ENCODE results near the gene PBXIP1.
"Not testable (repeated sequence)": the region's sequence is repeated elsewhere in the genome, so short reads cannot be mapped to it uniquely, and the experiment has no call there.

PBXIP1 gene

GRCh38 chr1:154982341-154982740 lies 26.4 kb upstream of the PBXIP1 start:
- Histone ChIP-seq H3K4me1 (ENCODE audit: control insufficient read depth, insufficient read depth, low read length, poor library complexity, severe bottlenecking) (peaks cover 6% of the 10 kb centered on the region), H3K36me3 (ENCODE audit: control insufficient read depth, insufficient read depth, low read length) (peaks cover 68% of the 10 kb centered on the region), H3K9me3 (ENCODE audit: control insufficient read depth, low read length) (no peaks in the 10 kb centered on the region), H3K27ac (ENCODE audit: low read depth, low read length, severe bottlenecking) (no peak overlapping the region), H3K4me3 (ENCODE audit: extremely low read depth, insufficient read depth, low read length, poor library complexity, severe bottlenecking) (peak overlapping the region; percentile 84)
- 72% methylated on average over 2 of the region's 6 CpGs; no CpG with 5 or more reads in 1 of the 2 experiments for WGBS, 2 experiments (ENCODE audit: insufficient coverage in 2 of 2)

- H3K27ac ChIP-seq (ENCODE audit: low read depth, low read length, severe bottlenecking), result no peak overlapping the region
- no peak overlapping the region for H3K4me3 ChIP-seq (ENCODE audit: extremely low read depth, insufficient read depth, low read length, poor library complexity, severe bottlenecking)
- H3K4me1 ChIP-seq (ENCODE audit: control insufficient read depth, insufficient read depth, low read length, poor library complexity, severe bottlenecking), result peaks cover 10% of the 10 kb centered on the region
- H3K9me3 ChIP-seq (ENCODE audit: control insufficient read depth, low read length), result no peaks in the 10 kb centered on the region
- peaks cover 56% of the 10 kb centered on the region for H3K36me3 ChIP-seq (ENCODE audit: control insufficient read depth, insufficient read depth, low read length)
- WGBS, 2 experiments (ENCODE audit: insufficient coverage in 2 of 2), result no CpG with 5 or more reads among the region's 3 CpGs
Observed at GRCh38 chr1:154978360-154978759, 22.5 kb upstream of the PBXIP1 start.

- H3K27ac ChIP-seq (ENCODE audit: low read depth, low read length, severe bottlenecking); H3K4me3 ChIP-seq (ENCODE audit: extremely low read depth, insufficient read depth, low read length, poor library complexity, severe bottlenecking); H3K9me3 ChIP-seq (ENCODE audit: control insufficient read depth, low read length): not testable (repeated sequence)
- H3K36me3 ChIP-seq (ENCODE audit: control insufficient read depth, insufficient read depth, low read length), result peaks cover 56% of the 10 kb centered on the region
- 93% methylated on average over 2 of the region's 3 CpGs; no CpG with 5 or more reads in 1 of the 2 experiments for WGBS, 2 experiments (ENCODE audit: insufficient coverage in 2 of 2)
- H3K4me1 ChIP-seq (ENCODE audit: control insufficient read depth, insufficient read depth, low read length, poor library complexity, severe bottlenecking), result peaks cover 10% of the 10 kb centered on the region
Observed at GRCh38 chr1:154977762-154978161, 21.9 kb upstream of the PBXIP1 start.

GRCh38 chr1:154975409-154976059 lies 19.6 kb upstream of the PBXIP1 start:
- peak overlapping the region; percentile 100 for H3K27ac ChIP-seq (ENCODE audit: low read depth, low read length, severe bottlenecking)
- WGBS, 2 experiments (ENCODE audit: insufficient coverage in 2 of 2), result 0 to 1% methylated on average over 7 to 14 of the region's 24 CpGs
- H3K4me1 ChIP-seq (ENCODE audit: control insufficient read depth, insufficient read depth, low read length, poor library complexity, severe bottlenecking), result peaks cover 20% of the 10 kb centered on the region
- H3K4me3 ChIP-seq (ENCODE audit: extremely low read depth, insufficient read depth, low read length, poor library complexity, severe bottlenecking), result peak overlapping the region; percentile 69
- H3K36me3 ChIP-seq (ENCODE audit: control insufficient read depth, insufficient read depth, low read length), result peaks cover 39% of the 10 kb centered on the region
- H3K9me3 ChIP-seq (ENCODE audit: control insufficient read depth, low read length), result no peaks in the 10 kb centered on the region

- WGBS, 2 experiments (ENCODE audit: insufficient coverage in 2 of 2), result 0 to 1% methylated on average over 27 to 29 of the region's 30 CpGs
- peak overlapping the region; percentile 69 for H3K4me3 ChIP-seq (ENCODE audit: extremely low read depth, insufficient read depth, low read length, poor library complexity, severe bottlenecking)
- peak overlapping the region; percentile 100 for H3K27ac ChIP-seq (ENCODE audit: low read depth, low read length, severe bottlenecking)
- H3K9me3 ChIP-seq (ENCODE audit: control insufficient read depth, low read length), result no peaks in the 10 kb centered on the region
- peaks cover 34% of the 10 kb centered on the region for H3K36me3 ChIP-seq (ENCODE audit: control insufficient read depth, insufficient read depth, low read length)
- H3K4me1 ChIP-seq (ENCODE audit: control insufficient read depth, insufficient read depth, low read length, poor library complexity, severe bottlenecking), result peaks cover 20% of the 10 kb centered on the region
Observed at GRCh38 chr1:154974808-154975408, 19.0 kb upstream of the PBXIP1 start.

GRCh38 chr1:154974102-154974807 lies 18.4 kb upstream of the PBXIP1 start, which contains the start of gene CKS1B:
TSS of gene CKS1B (plus strand) at chr1:154974681. CDS start at chr1:154974746, 65 bp downstream.
- peaks cover 32% of the 10 kb centered on the region for H3K36me3 ChIP-seq (ENCODE audit: control insufficient read depth, insufficient read depth, low read length)
- H3K4me3 ChIP-seq (ENCODE audit: extremely low read depth, insufficient read depth, low read length, poor library complexity, severe bottlenecking), result peak within 1 kb of the TSS; percentile 69
- H3K27ac ChIP-seq (ENCODE audit: low read depth, low read length, severe bottlenecking), result peak within 1 kb of the TSS; percentile 100
- H3K9me3 ChIP-seq (ENCODE audit: control insufficient read depth, low read length), result no peaks in the 10 kb centered on the region
- 0 to 1% methylated on average over 31 to 41 of the region's 47 CpGs for WGBS, 2 experiments (ENCODE audit: insufficient coverage in 2 of 2)
- peaks cover 20% of the 10 kb centered on the region for H3K4me1 ChIP-seq (ENCODE audit: control insufficient read depth, insufficient read depth, low read length, poor library complexity, severe bottlenecking)

GRCh38 chr1:154973344-154974101 lies 17.6 kb upstream of the PBXIP1 start:
- 0 to 2% methylated on average over 22 to 24 of the region's 37 CpGs for WGBS, 2 experiments (ENCODE audit: insufficient coverage in 2 of 2)
- H3K4me1 ChIP-seq (ENCODE audit: control insufficient read depth, insufficient read depth, low read length, poor library complexity, severe bottlenecking), result peaks cover 20% of the 10 kb centered on the region
- peak overlapping the region; percentile 69 for H3K4me3 ChIP-seq (ENCODE audit: extremely low read depth, insufficient read depth, low read length, poor library complexity, severe bottlenecking)
- H3K9me3 ChIP-seq (ENCODE audit: control insufficient read depth, low read length), result no peaks in the 10 kb centered on the region
- H3K27ac ChIP-seq (ENCODE audit: low read depth, low read length, severe bottlenecking), result peak overlapping the region; percentile 100
- H3K36me3 ChIP-seq (ENCODE audit: control insufficient read depth, insufficient read depth, low read length), result peaks cover 34% of the 10 kb centered on the region

- WGBS, 2 experiments (ENCODE audit: insufficient coverage in 2 of 2), result 0 to 2% methylated on average over 7 to 10 of the region's 18 CpGs
- peak overlapping the region; percentile 69 for H3K4me3 ChIP-seq (ENCODE audit: extremely low read depth, insufficient read depth, low read length, poor library complexity, severe bottlenecking)
Observed at GRCh38 chr1:154972517-154973343, 16.8 kb upstream of the PBXIP1 start.

GRCh38 chr1:154972213-154972516 lies 16.3 kb upstream of the PBXIP1 start:
- peaks cover 29% of the 10 kb centered on the region for H3K4me1 ChIP-seq (ENCODE audit: control insufficient read depth, insufficient read depth, low read length, poor library complexity, severe bottlenecking)
- peak overlapping the region; percentile 100 for H3K27ac ChIP-seq (ENCODE audit: low read depth, low read length, severe bottlenecking)
- H3K4me3 ChIP-seq (ENCODE audit: extremely low read depth, insufficient read depth, low read length, poor library complexity, severe bottlenecking), result peak overlapping the region; percentile 69
- WGBS, 2 experiments (ENCODE audit: insufficient coverage in 2 of 2), result no CpG with 5 or more reads among the region's 3 CpGs
- H3K9me3 ChIP-seq (ENCODE audit: control insufficient read depth, low read length), result no peaks in the 10 kb centered on the region
- peaks cover 34% of the 10 kb centered on the region for H3K36me3 ChIP-seq (ENCODE audit: control insufficient read depth, insufficient read depth, low read length)

More at GRCh38 chr1:154972517-154973343, 16.8 kb upstream of the PBXIP1 start:
- Histone ChIP-seq H3K4me1 (ENCODE audit: control insufficient read depth, insufficient read depth, low read length, poor library complexity, severe bottlenecking) (peaks cover 25% of the 10 kb centered on the region), H3K9me3 (ENCODE audit: control insufficient read depth, low read length) (no peaks in the 10 kb centered on the region), H3K36me3 (ENCODE audit: control insufficient read depth, insufficient read depth, low read length) (peaks cover 34% of the 10 kb centered on the region), H3K27ac (ENCODE audit: low read depth, low read length, severe bottlenecking) (peak overlapping the region; percentile 100)
